GM20000 (cell line): ENCODE results near the gene CYFIP1.
A peak's percentile ranks its signal among the peaks of the same experiment; 100 is the strongest.

Experiments
- DNase-seq: peaks from one replicate; pipeline ENCODE4 v3.0.0; 2012; ENCODE audit warnings: low spot score
- CTCF ChIP-seq: IDR thresholded peaks from 2 replicates; pipeline ENCODE4 v1.5.1; 2012; ENCODE audit warnings: mild to moderate bottlenecking, control low read depth; ENCODE audit errors: extremely low read depth, missing control alignments

Gene CYFIP1

GRCh38 chr15:22903961-22904534 is 76.1 kb downstream of the CYFIP1 start:
- no peak for DNase-seq
- no peak for TF ChIP-seq CTCF

GRCh38 chr15:22903427-22903826 is 76.7 kb downstream of the CYFIP1 start:
- no peak for TF ChIP-seq CTCF
- no peak for DNase-seq

GRCh38 chr15:22902981-22903380 is 77.2 kb downstream of the CYFIP1 start:
- TF ChIP-seq CTCF = no peak

GRCh38 chr15:22902578-22902977 is 77.6 kb downstream of the CYFIP1 start:
- TF ChIP-seq CTCF = peak; percentile 4
- DNase-seq = no peak

More at GRCh38 chr15:22902981-22903380, 77.2 kb downstream of the CYFIP1 start:
- no peak for DNase-seq

GRCh38 chr15:22902046-22902445 is 78.1 kb downstream of the CYFIP1 start:
- no peak for DNase-seq

GRCh38 chr15:22895465-22896190 is 84.5 kb downstream of the CYFIP1 start:
- peak; percentile 49 for DNase-seq
- TF ChIP-seq CTCF = no peak

More at GRCh38 chr15:22902046-22902445, 78.1 kb downstream of the CYFIP1 start:
- TF ChIP-seq CTCF = no peak

- no peak for TF ChIP-seq CTCF
- DNase-seq = no peak
These were observed 86.3 kb downstream of the CYFIP1 start for GRCh38 chr15:22893881-22894280.
